Neural cell (in vitro differentiated cells): ENCODE measurements around the gene CUL2.

Source experiments
- CTCF ChIP-seq: fragments of 450-650 bp; IDR thresholded peaks from 2 replicates; pipeline ENCODE4 v1.5.1; 2014; ENCODE audit warnings: antibody characterized with exemption, mild to moderate bottlenecking, moderate library complexity; ENCODE audit not compliant: poor library complexity, severe bottlenecking
- EZH2 ChIP-seq: fragments of 200-600, 300-800 bp; shearing (Covaris generic), sonication (generic); IDR thresholded peaks from 2 replicates; pipeline ENCODE4 v1.6.1; 2014; ENCODE audit warnings: antibody characterized with exemption, low read length, borderline replicate concordance, mild to moderate bottlenecking; ENCODE audit not compliant: insufficient read depth, poor library complexity, severe bottlenecking
- TF ChIP-seq, protein P1 (sequence below): IDR thresholded peaks from 2 replicates; pipeline ENCODE4 v1.6.1; 2012; ENCODE audit warnings: borderline replicate concordance

GRCh38 chr10:34979938-34980337 lies 110.2 kb downstream of the CUL2 start:
- TF ChIP-seq, protein P1, sequence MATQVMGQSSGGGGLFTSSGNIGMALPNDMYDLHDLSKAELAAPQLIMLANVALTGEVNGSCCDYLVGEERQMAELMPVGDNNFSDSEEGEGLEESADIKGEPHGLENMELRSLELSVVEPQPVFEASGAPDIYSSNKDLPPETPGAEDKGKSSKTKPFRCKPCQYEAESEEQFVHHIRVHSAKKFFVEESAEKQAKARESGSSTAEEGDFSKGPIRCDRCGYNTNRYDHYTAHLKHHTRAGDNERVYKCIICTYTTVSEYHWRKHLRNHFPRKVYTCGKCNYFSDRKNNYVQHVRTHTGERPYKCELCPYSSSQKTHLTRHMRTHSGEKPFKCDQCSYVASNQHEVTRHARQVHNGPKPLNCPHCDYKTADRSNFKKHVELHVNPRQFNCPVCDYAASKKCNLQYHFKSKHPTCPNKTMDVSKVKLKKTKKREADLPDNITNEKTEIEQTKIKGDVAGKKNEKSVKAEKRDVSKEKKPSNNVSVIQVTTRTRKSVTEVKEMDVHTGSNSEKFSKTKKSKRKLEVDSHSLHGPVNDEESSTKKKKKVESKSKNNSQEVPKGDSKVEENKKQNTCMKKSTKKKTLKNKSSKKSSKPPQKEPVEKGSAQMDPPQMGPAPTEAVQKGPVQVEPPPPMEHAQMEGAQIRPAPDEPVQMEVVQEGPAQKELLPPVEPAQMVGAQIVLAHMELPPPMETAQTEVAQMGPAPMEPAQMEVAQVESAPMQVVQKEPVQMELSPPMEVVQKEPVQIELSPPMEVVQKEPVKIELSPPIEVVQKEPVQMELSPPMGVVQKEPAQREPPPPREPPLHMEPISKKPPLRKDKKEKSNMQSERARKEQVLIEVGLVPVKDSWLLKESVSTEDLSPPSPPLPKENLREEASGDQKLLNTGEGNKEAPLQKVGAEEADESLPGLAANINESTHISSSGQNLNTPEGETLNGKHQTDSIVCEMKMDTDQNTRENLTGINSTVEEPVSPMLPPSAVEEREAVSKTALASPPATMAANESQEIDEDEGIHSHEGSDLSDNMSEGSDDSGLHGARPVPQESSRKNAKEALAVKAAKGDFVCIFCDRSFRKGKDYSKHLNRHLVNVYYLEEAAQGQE = no peak
- TF ChIP-seq CTCF (no peak), EZH2 (no peak)
